Chondrocyte (in vitro differentiated cells): Measurements from ENCODE around the gene ZNF639. TPM values are rescaled to one million over a fixed set of nuclear protein-coding genes. Genes with fewer than 3 reads are reported as not detected.

Experiments used
- DNase-seq: peaks from one replicate; pipeline ENCODE4 v3.0.0; 2021; ENCODE audit warnings: mixed read lengths, low spot score
- H3K27ac Mint-ChIP-seq: one replicate; pipeline ENCODE4 v1.8.0; 2021; ENCODE audit warnings: mild to moderate bottlenecking, moderate library complexity, mixed read lengths; ENCODE audit not compliant: unreplicated experiment
- H3K27me3 Mint-ChIP-seq: 2 replicates; pipeline ENCODE4 v1.8.0; 2021; ENCODE audit warnings: low read depth, mixed read lengths
- H3K36me3 Mint-ChIP-seq: 2 replicates; pipeline ENCODE4 v1.8.0; 2021; ENCODE audit warnings: low read depth, mixed read lengths
- H3K4me1 Mint-ChIP-seq: 2 replicates; pipeline ENCODE4 v1.8.0; 2021; ENCODE audit warnings: low read depth, mild to moderate bottlenecking, mixed read lengths
- H3K4me3 Mint-ChIP-seq: one replicate; pipeline ENCODE4 v1.8.0; 2021; ENCODE audit warnings: mild to moderate bottlenecking, moderate library complexity, mixed read lengths; ENCODE audit not compliant: unreplicated experiment
- H3K9me3 Mint-ChIP-seq: 2 replicates; pipeline ENCODE4 v1.8.0; 2021; ENCODE audit warnings: low read depth, mixed read lengths
- CTCF ChIP-seq: fragments of 200-600 bp; sonication (generic); IDR thresholded peaks from 2 replicates; pipeline ENCODE4 v1.5.0; 2021; ENCODE audit warnings: antibody characterized with exemption, mild to moderate bottlenecking, moderate library complexity
- total RNA-seq: library from RNA; stranded (reverse); gene quantifications from 3 replicates; pipeline ENCODE4 v1.2.1, GENCODE V29; 2021

The ZNF639 gene
- total RNA-seq, 1 donor from 2014 or later, result 35.4 TPM

DNA sequence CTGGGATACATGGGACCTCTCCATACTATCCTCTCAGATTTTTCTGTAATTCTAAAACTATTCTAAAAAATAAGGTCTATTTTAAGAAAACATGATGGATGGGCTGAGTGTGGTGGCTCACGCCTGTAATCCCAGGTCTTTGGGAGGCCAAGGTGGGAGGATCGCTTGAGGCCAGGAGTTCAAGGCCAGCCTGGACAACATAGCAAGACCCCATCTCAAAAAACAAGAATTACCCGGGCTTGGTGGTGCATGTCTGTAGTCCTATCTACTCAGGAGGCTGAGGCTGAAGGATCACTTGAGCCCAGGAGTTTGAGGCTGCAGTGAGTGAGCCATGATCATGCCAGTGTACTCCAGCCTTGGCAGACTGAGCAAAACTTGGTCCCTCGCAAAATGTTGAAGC lies 9.4 kb downstream of the ZNF639 start:
- Mint-ChIP-seq H3K9me3 (no peaks in the 10 kb centered on the region), H3K4me1 (peaks cover 12% of the 10 kb centered on the region), H3K27ac (no peak overlapping the region), H3K4me3 (no peak overlapping the region), H3K36me3 (peaks cover 26% of the 10 kb centered on the region), H3K27me3 (no peaks in the 10 kb centered on the region)
- no peak for TF ChIP-seq CTCF
- DNase-seq, result no peak

- peaks cover 10% of the 10 kb centered on the region for H3K4me1 Mint-ChIP-seq
- peaks cover 27% of the 10 kb centered on the region for H3K36me3 Mint-ChIP-seq
- no peaks in the 10 kb centered on the region for H3K9me3 Mint-ChIP-seq
- TF ChIP-seq CTCF, result no peak
- no peak overlapping the region for H3K4me3 Mint-ChIP-seq
- no peak for DNase-seq
- no peaks in the 10 kb centered on the region for H3K27me3 Mint-ChIP-seq
- H3K27ac Mint-ChIP-seq, result no peak overlapping the region
Observed at GRCh38 chr3:179333084-179333483, 10.3 kb downstream of the ZNF639 start.

DNA sequence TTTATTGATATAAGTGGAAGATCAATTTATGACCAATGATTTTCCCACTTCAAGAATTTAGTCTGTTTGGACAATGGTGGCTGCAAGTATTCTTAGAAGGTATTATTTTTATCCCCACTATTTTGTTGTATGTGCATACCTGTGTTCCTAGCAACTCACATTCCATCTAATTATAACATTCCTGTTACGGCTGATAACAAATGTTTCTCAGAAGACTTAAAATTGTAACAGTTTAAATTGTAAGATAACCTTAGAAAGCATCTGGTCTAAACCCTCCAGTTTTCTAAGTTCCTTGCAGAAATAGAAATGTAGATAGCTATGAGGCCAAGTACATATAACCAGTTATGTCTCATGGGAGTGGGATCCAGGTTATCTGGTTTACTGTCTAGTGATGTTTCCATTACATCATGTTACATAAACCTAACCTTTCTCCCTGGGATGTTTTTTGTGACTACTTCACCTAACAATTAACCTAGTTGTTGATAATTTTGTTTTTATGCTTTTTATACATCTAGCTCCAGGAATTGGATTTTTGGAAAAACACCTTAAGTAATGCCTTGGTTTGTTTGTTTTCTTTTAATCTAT lies 13.6 kb downstream of the ZNF639 start:
- no peak for TF ChIP-seq CTCF
- no peaks in the 10 kb centered on the region for H3K27me3 Mint-ChIP-seq
- H3K36me3 Mint-ChIP-seq, result peaks cover 21% of the 10 kb centered on the region
- no peak for DNase-seq
- no peak overlapping the region for H3K4me3 Mint-ChIP-seq
- H3K27ac Mint-ChIP-seq, result no peak overlapping the region
- peaks cover 10% of the 10 kb centered on the region for H3K4me1 Mint-ChIP-seq
- no peaks in the 10 kb centered on the region for H3K9me3 Mint-ChIP-seq

GRCh38 chr3:179347345-179348194 lies 24.7 kb downstream of the ZNF639 start, which contains the start of gene MFN1:
Gene MFN1, plus strand, starts transcription at chr3:179347709. Its CDS starts 1,143 bp downstream, at chr3:179348852.
- H3K4me3 Mint-ChIP-seq, result peak within 1 kb of the TSS; percentile 95
- no peaks in the 10 kb centered on the region for H3K27me3 Mint-ChIP-seq
- H3K36me3 Mint-ChIP-seq, result peaks cover 6% of the 10 kb centered on the region
- H3K4me1 Mint-ChIP-seq, result peaks cover 22% of the 10 kb centered on the region
- no peaks in the 10 kb centered on the region for H3K9me3 Mint-ChIP-seq
- peak; percentile 9 for TF ChIP-seq CTCF
- DNase-seq, result peak; percentile 94
- peak within 1 kb of the TSS; percentile 98 for H3K27ac Mint-ChIP-seq

DNA sequence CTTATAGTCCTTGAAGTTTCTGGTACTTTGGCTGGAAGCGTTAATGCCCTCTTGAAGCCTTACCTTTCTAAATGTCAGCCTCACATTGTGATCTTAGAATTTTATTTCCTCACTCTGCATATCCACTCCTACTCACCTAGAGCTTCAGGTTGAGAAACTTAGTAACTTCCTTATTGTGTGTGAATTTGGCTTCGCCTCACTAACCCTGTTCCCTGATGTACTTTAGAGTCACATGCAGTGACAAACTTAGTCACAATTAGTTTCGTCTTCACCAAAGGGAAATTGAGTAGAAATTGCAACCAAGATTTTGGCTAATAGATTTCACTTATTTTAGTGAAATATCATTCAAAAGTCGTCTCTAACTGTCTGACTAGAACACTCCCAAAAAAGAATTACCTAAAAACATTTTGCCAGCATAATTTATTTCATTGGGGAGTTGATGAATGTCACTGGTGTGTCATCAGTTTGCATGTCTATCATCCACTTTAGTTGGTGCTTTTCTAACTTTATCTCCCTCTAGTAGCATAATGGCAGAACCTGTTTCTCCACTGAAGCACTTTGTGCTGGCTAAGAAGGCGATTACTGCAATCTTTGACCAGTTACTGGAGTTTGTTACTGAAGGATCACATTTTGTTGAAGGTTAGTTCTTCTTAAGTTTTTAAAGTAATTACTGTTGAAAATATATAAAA lies 25.6 kb downstream of the ZNF639 start:
- peaks cover 22% of the 10 kb centered on the region for H3K4me1 Mint-ChIP-seq
- peaks cover 9% of the 10 kb centered on the region for H3K36me3 Mint-ChIP-seq
- no peaks in the 10 kb centered on the region for H3K9me3 Mint-ChIP-seq
- DNase-seq, result no peak
- peak overlapping the region; percentile 95 for H3K4me3 Mint-ChIP-seq
- peak overlapping the region; percentile 98 for H3K27ac Mint-ChIP-seq
- H3K27me3 Mint-ChIP-seq, result no peaks in the 10 kb centered on the region
- TF ChIP-seq CTCF, result no peak
